ENCODE measurements around the gene ASCL5. TPM values are rescaled to one million over a fixed set of nuclear protein-coding genes. Genes with fewer than 3 reads are reported as not detected.

The ASCL5 gene
- total and polyA plus RNA-seq, 2 of the 13 experiments (the other 11 are each of a cell fraction or from before 2014, with no cell fraction given), result not detected

DNA sequence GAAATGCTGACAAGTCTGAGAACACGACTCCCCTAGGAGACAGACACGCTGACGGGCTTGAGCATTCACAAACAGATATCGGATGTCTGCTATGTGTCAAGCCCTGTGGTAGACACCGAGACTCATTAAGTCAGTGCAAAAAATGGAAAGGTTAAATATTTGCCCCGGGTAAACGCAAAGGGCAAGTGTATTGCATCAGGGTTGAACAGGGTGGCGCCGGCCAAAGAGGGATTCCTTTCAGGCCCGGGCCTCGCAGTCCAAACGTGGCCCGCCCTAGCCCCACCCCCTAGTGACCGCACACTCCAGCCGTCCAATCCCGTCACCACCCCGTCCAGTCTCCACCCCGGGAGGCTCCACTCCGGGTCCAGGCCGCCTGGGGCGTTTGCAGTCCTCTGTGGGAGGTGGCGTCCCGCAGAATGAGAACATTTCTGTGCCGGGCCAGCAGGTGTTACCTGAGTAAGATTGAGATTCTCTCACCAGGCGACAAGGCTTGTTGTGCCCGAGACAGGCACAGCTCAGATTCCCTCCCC is 43.6 kb upstream of the ASCL5 start (continued):
- TF ChIP-seq, protein P1, sequence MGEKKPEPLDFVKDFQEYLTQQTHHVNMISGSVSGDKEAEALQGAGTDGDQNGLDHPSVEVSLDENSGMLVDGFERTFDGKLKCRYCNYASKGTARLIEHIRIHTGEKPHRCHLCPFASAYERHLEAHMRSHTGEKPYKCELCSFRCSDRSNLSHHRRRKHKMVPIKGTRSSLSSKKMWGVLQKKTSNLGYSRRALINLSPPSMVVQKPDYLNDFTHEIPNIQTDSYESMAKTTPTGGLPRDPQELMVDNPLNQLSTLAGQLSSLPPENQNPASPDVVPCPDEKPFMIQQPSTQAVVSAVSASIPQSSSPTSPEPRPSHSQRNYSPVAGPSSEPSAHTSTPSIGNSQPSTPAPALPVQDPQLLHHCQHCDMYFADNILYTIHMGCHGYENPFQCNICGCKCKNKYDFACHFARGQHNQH (CRISPR knock-in tag; IDR thresholded peaks at IDR 0.05), result peak; percentile 83
- TF ChIP-seq ZNF775 (CRISPR knock-in tag; IDR thresholded peaks at IDR 0.05; ENCODE audit: borderline replicate concordance), result no peak
- TF ChIP-seq, protein P2, sequence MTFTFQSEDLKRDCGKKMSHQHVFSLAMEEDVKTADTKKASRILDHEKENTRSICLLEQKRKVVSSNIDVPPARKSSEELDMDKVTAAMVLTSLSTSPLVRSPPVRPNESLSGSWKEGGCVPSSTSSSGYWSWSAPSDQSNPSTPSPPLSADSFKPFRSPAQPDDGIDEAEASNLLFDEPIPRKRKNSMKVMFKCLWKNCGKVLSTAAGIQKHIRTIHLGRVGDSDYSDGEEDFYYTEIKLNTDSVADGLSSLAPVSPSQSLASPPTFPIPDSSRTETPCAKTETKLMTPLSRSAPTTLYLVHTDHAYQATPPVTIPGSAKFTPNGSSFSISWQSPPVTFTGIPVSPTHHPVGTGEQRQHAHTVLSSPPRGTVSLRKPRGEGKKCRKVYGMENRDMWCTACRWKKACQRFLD (CRISPR knock-in tag; IDR thresholded peaks at IDR 0.05; ENCODE audit: borderline replicate concordance), result peak; percentile 67; the same call in 1 of the 2 replicates
- TF ChIP-seq, protein P3, sequence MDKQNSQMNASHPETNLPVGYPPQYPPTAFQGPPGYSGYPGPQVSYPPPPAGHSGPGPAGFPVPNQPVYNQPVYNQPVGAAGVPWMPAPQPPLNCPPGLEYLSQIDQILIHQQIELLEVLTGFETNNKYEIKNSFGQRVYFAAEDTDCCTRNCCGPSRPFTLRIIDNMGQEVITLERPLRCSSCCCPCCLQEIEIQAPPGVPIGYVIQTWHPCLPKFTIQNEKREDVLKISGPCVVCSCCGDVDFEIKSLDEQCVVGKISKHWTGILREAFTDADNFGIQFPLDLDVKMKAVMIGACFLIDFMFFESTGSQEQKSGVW (CRISPR knock-in tag; IDR thresholded peaks at IDR 0.05; ENCODE audit: borderline replicate concordance), result no peak
- no peak for TF ChIP-seq NFRKB (IDR thresholded peaks at IDR 0.05)
- no peak for TF ChIP-seq MAFK (conservative IDR thresholded peaks at IDR 0.05 in 1 of 2, IDR thresholded peaks at IDR 0.05 in 1 of 2; ENCODE audit: low read length in 2 of 2)
- TF ChIP-seq HMGA1 (CRISPR knock-in tag; conservative IDR thresholded peaks at IDR 0.05), result no peak
- TF ChIP-seq, protein P4, sequence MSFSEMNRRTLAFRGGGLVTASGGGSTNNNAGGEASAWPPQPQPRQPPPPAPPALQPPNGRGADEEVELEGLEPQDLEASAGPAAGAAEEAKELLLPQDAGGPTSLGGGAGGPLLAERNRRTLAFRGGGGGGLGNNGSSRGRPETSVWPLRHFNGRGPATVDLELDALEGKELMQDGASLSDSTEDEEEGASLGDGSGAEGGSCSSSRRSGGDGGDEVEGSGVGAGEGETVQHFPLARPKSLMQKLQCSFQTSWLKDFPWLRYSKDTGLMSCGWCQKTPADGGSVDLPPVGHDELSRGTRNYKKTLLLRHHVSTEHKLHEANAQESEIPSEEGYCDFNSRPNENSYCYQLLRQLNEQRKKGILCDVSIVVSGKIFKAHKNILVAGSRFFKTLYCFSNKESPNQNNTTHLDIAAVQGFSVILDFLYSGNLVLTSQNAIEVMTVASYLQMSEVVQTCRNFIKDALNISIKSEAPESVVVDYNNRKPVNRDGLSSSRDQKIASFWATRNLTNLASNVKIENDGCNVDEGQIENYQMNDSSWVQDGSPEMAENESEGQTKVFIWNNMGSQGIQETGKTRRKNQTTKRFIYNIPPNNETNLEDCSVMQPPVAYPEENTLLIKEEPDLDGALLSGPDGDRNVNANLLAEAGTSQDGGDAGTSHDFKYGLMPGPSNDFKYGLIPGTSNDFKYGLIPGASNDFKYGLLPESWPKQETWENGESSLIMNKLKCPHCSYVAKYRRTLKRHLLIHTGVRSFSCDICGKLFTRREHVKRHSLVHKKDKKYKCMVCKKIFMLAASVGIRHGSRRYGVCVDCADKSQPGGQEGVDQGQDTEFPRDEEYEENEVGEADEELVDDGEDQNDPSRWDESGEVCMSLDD (CRISPR knock-in tag; IDR thresholded peaks at IDR 0.05; ENCODE audit: borderline replicate concordance), result 0 out of 2 replicates have a peak, but pooled peaks have one; percentile 51
- TF ChIP-seq, protein P5, sequence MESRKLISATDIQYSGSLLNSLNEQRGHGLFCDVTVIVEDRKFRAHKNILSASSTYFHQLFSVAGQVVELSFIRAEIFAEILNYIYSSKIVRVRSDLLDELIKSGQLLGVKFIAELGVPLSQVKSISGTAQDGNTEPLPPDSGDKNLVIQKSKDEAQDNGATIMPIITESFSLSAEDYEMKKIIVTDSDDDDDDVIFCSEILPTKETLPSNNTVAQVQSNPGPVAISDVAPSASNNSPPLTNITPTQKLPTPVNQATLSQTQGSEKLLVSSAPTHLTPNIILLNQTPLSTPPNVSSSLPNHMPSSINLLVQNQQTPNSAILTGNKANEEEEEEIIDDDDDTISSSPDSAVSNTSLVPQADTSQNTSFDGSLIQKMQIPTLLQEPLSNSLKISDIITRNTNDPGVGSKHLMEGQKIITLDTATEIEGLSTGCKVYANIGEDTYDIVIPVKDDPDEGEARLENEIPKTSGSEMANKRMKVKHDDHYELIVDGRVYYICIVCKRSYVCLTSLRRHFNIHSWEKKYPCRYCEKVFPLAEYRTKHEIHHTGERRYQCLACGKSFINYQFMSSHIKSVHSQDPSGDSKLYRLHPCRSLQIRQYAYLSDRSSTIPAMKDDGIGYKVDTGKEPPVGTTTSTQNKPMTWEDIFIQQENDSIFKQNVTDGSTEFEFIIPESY (CRISPR knock-in tag; IDR thresholded peaks at IDR 0.05), result no peak
- TF ChIP-seq YY1 (IDR thresholded peaks at IDR 0.05; ENCODE audit: insufficient read depth, insufficient replicate concordance, low read depth, low read length), result peak; percentile 53
- TF ChIP-seq TP53 (CRISPR knock-in tag; conservative IDR thresholded peaks at IDR 0.05), result no peak; the same call in 1 of the 2 replicates
- no peak for TF ChIP-seq ISX (CRISPR knock-in tag; conservative IDR thresholded peaks at IDR 0.05)
- no peak for TF ChIP-seq NBN (conservative IDR thresholded peaks at IDR 0.05)
- TF ChIP-seq SATB2 (CRISPR knock-in tag; IDR thresholded peaks at IDR 0.05), result peak; percentile 62; the same call in 1 of the 2 replicates
- TF ChIP-seq RBM22 (optimal IDR thresholded peaks at IDR 0.05; ENCODE audit: low read length), result no peak
- 0 out of 2 replicates have a peak, but pooled peaks have one; percentile 10 for TF ChIP-seq NFKB2 (CRISPR knock-in tag; IDR thresholded peaks at IDR 0.05; ENCODE audit: borderline replicate concordance)
- TF ChIP-seq BORCS8-MEF2B (CRISPR knock-in tag; IDR thresholded peaks at IDR 0.05), result no peak
- TF ChIP-seq ZFY (CRISPR knock-in tag; IDR thresholded peaks at IDR 0.05), result peak; percentile 65; the same call in 1 of the 2 replicates
- peak; percentile 69; the same call in 1 of the 2 replicates for TF ChIP-seq CCDC6 (CRISPR knock-in tag; IDR thresholded peaks at IDR 0.05)
